ENCODE results near the gene PTPN11.
"Not testable (repeated sequence)": the region's sequence is repeated elsewhere in the genome, so short reads cannot be mapped to it uniquely, and the experiment has no call there.

Gene PTPN11

DNA sequence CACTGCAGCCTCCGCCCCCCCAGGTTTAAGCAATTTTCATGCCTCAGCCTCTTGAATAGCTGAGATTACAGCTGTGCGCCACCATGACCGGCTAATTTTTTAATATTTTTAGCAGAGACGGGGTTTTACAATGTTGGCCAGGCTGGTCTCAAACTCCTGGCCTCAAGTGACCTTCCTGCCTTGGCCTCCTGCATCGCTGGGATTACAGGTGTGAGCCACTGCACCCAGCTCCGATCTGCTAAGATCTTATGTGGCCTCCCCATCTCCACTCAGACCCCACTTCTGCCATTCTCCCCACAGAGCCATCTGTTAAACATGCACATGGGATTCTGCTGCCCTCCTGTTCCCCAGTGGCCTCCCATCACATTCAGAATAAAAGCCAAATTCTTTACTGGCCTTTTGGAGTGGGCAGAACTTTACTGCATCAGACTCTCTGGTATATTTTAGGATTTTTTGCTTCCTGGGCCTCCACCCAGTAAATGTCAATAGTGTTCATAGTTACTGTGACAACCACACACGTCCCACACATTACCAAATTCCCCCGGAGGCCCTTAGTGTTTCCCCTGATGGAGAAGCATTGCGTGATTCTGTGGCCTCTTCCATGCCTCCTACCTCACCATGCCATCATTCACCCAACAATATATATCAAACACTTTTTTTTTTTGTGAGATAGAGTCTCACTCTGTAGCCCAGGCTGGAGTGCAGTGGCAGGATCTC, 96.3 kb downstream of the PTPN11 start:
- DNase-seq (ENCODE audit: low read depth in 2 of 2): no peak

DNA sequence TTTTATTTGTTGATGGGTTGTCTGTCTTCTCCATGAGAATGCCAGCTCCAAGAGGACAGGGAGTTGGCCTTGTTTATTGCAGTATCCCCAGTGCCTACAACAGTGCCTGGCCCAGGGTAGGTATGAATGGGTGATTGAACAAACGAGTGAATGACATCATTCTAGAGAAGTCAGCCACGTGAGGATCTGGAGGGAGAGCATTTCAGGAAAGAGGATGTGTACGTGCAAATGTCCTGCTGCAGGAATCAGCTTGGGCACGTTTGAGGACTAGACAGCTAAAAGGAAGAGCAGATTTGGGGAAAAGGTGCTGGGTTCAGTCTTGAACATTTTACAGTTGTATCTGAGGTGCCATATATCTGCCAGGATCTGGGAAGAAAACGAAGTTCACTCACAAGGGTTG, 97.1 kb downstream of the PTPN11 start:
- DNase-seq (ENCODE audit: low read depth in 2 of 2): no peak

DNA sequence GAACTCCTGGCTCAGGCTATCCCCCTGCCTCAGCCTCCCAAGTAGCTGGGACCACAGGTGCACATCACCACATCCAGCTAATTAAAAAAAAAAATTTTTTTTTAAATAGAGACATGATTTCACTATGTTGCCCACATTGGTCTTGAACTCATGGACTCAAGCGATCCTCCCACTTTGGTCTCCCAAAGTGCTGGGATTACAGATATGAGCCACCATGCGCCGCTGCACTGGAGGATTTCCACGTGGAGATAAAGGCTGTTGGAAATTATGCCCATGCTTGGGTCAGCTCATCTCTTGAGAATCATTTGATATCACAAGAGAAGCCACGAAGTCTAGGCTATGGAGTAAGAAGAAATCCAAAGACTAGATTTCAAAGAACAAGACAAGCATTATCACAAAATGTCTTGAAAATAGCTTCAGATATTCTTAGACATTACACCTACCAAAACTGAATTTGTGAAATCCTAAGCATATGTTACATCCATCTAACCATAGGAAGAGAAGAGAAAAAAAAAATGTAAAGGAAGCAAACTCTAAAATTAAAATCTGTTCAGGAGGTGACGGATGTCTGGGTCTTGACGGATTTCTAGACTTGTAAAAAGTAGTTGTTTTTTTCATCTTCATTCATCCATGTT, 99.1 kb downstream of the PTPN11 start:
- no peak for DNase-seq (ENCODE audit: low read depth in 2 of 2)

DNA sequence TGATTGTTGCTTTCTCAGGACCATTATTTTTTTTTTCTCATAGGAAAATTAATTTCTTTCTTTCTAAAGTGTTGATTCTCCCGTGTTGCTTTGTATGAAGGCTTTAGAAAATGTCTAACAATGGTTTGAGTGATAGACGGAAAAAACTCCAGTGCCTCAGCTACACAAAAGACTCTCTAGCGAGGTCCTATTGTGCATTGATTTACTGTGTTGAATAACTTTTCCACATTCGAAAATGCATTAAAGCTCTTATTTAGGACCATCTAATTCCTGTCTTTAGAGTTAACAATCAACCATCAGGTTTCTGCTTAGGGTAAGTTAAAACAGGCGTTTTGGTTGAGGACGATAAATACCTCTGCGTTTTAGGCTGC, 99.6 kb downstream of the PTPN11 start:
- no peak for DNase-seq (ENCODE audit: low read depth in 2 of 2)

DNA sequence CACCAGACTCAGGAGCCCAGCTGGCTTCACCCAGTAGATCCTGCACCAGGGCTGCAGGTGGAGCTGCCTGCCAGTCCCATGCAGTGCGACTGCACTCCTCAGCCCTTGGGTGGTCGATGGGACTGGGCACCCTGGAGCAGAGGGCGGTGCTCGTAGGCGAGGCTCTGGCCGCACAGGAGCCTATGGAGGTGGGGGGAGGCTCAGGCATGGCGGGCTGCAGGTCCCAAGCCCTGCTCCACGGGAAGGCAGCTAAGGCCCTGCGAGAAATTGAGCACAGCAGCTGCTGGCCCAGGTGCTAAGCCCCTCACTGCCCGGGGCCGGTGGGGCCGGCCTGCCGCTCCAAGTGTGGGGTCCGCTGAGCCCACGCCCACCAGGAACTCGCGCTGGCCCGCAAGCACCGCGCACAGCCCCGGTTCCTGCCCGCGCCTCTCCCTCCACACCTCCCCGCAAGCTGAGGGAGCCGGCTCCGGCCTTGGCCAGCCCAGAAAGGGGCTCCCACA, 101.1 kb downstream of the PTPN11 start:
- DNase-seq (ENCODE audit: low read depth in 2 of 2): not testable (repeated sequence)

DNA sequence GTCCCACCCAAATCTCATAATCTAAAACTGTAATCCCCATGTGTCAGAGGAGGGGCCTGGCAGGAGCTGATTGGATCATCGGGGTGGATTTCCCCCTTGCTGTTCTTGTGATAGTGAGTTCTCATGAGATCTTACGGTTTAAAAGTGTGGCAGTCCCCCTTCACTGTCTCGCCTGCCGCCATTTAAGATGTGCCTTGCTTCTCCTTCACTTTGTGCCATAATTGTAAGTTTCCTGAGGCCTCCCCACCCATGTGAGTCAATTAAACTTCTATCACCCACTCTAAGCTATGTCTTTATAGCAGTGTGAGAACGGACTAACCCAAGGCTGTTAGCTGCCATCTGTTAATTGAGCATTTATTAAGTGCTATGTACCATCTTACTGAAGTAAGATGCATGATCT, 105.1 kb downstream of the PTPN11 start:
- DNase-seq (ENCODE audit: low read depth in 2 of 2): no peak

DNA sequence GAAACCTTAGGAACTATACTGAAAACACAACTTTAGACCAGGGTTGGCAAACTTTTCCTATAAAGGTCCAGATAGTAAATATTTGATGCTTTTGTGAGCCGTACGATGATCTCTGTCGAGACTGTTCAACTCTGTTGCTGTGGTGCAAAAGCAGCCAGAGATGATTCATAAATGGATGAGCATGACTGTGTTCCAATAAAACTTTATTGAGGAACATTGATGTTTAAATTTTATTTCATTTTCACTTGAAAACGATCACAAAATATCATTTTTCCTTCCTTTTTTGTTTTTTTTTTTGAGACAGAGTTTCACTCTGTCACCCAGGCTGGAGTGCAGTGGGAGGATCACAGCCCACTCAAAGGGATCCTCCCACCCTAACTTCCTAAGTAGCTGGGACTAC, 105.5 kb downstream of the PTPN11 start:
- DNase-seq (ENCODE audit: low read depth in 2 of 2): no peak

DNA sequence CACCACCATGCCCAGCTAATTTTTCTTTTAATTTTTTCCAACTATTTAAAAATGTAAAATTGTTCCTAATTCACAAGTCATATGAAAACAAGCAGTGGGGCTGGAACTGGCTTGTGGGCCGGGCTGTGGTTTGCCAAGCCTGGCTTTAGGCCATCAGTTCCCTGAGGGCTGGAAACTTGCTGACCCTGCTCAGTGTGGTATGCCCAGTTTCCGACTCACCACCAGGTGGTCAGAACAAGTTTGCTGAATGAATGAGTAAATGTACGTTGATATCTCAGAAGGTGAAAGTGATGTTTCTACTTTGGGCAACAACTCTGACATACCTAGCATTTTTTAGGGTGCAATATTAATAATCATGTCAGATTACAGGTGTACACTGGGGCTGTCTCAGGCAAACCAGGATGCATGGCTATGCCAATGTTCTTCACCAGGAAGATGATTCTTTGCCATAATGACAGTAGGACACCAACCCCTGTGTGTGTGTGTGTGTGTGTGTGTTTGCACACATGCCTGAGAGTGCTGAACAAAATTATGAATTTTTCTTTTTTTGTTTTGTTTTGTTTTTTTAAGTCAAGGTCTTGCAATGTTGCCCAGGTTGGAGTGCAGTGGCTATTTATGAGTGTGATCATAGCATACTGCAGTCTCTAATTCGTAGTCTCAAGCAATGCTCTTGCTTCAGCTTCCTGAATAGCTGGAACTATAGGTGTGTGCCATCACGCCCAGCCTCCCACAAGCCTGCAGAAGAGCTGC, 106.1 kb downstream of the PTPN11 start:
- no peak for DNase-seq (ENCODE audit: low read depth in 2 of 2)

DNA sequence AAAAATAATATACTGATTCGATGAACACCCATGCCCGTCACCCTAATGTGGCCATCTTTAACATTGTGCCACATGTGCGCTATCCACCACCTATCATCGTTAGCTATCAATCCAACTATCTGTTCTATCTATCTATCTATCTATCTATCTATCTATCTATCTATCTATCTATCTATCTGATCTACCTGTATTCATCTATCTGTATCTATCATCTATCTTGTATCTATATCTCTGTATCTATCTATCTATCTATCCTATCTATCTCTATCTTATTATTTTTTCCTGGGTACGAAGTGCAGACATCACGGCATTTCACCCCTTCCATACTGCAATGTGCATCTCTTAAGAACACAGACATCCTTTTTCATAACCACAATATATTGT, 106.7 kb downstream of the PTPN11 start:
- no peak for DNase-seq (ENCODE audit: low read depth in 2 of 2)

DNA sequence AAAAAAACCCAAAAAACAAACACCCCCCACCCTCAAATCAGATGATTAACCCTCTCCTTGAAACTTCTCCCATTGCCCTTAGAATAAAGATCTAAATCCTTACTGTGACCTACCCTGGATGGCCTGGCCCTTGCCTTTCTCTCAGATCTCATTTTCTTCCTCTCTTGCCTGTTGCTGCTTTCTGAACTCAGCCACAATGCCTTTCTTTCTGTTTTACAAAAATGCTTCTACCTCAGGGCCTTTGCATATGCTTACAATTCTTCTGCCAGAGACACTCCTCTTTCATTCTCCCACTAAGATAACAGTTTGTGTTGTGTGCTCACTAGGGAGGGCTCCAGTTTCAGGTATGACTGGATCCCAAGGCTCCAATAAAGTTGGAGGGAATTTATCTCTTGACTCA, 108.3 kb downstream of the PTPN11 start:
- no peak for DNase-seq (ENCODE audit: low read depth in 2 of 2)

DNA sequence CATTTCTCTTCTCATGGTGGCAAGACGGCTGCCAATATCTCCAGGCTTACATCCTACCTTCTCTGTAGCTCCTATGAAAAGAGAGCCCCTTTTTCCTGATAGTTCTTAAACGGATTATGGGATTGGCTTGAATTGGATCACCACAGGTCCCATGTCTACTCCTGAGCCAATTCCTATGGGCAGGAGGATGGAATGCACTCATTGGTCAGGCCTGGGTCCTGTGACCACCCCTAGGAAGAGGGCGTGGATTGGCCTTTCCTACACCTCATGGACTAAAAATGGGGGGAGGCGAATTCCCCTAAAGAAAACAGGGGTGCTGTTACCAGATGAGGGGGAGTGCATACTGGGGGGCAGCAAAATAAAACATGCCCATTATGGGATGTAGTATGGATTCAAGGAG, 108.8 kb downstream of the PTPN11 start:
- no peak for DNase-seq (ENCODE audit: low read depth in 2 of 2)

DNA sequence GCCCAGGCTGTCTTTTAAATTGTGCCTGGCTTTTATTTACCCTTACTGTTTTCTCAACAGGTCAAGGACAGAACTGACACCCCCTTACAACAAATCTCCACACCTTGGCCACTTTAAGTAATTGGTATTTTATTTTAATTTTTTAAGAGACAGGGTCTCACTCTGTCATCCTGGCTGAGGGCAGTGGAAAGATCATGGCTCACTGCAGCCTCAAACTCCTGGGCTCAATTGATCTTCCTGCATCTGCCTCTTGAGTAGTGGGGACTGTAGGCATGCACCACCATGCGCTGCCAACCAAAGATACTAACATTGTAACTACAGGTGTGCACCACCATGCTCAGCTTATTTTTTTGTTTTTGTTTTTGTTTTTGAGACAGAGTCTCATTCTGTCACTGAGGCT, 109.8 kb downstream of the PTPN11 start:
- DNase-seq (ENCODE audit: low read depth in 2 of 2): no peak

DNA sequence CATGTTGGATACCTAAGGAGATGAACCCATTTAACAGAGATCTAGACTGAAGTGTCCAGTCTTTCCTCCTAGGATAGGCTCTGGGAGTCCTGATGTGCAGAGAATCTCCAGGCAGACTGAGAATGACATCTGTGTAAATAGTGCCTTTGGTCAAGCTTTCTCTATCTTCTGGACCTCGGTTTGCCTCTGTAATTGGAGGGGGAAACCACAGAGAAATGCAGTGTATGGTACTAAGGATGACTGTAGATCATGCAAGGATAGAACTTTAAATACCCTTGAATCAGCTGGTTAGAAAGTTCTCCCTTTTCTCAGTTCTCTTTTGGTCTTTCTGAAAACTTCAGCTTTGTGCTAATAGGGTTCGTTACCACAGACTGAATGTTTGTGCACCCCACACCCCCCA, 112.2 kb downstream of the PTPN11 start:
- no peak for DNase-seq (ENCODE audit: low read depth in 2 of 2)

DNA sequence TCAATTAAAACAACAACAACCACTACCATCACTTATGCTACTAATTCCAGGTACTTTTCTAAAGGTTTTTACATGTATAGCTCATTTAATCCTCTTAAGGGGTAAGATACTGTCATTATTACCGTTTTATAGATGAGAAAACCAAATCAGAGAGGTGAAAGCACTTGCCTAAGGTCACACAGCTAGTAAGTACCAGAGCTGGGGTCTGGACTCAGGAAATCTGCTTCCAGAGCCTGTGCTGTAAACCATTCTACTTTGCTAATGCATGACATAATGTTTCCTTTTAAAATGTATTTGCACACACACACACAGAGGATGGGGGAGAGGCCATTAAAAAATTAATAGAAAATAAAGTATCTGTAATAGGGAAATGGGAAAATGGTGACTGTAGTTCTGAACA, 113.4 kb downstream of the PTPN11 start:
- no peak for DNase-seq (ENCODE audit: low read depth in 2 of 2)

DNA sequence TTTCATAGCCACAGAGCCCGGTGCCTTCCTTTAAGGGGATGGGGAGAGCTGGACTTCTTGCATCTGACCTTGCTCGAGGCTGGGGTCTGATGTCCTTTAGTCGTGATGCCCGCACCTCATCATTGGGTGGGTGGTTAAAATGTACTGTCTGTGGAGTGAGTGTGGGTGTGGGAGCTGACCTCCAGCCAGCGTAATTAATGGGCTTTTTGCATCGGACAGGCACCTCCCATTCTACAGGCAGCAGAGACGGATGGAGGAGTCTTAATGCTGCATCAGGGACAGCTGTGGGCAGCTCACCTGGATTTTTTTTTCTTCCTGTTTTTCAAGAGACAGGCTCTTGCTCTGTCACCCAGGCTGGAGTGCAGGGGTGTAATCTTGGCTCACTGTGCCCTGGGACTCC, 114.8 kb downstream of the PTPN11 start:
- no peak for DNase-seq (ENCODE audit: low read depth in 2 of 2)

DNA sequence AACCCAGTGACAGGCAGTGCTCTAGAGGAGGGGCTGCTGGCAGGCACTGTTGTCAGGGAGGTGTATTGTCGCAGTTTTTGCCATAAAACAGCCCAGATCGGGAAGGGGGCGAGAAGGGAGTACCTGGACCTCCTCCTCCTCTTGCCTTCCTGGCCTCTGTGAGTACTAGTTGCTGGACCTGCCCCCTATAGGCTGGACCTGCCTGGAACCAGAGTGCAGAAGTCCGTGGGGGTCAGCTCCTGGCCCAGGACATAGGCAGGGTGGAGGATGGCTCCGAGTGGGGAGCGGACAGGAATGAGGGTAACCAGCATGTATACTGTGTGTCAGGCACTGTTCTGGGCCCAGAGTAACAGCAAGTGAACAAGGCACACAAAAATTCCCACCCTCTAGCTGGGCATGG, 116.3 kb downstream of the PTPN11 start:
- no peak for DNase-seq (ENCODE audit: low read depth in 2 of 2)

DNA sequence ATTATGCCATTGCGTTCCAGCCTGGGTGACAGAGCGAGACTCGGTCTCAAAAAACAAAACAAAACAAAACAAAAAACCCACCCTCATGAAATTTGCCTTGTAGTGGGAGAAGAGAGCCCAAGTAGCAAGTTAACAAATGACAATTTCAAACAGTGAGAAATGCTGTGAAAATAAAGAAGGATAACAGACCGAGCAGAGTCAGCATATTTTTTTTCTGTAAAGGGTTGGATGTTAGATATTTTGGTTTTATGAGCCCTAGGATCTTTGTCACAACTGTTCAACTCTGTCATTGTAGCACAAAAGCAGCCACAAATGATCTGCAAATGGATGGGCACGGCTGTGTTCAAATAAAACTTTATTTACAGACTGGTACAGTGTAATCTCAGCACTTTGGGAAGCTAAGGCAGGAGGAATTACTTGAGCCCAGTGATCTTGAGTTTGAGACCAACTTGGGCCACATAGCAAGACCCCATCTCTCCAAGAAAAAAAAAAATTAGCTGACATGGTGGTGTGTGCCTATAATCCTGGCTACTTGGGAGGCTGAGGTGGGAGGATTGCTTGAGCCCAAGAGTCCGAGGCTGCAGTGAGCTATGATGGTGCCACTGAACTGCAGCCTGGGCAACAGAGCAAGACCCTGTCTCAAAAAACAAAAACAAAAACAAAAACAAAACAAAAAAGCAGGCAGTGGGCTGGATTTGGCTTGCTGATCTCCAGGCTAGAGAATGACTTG, 117.1 kb downstream of the PTPN11 start:
- no peak for DNase-seq (ENCODE audit: low read depth in 2 of 2)

DNA sequence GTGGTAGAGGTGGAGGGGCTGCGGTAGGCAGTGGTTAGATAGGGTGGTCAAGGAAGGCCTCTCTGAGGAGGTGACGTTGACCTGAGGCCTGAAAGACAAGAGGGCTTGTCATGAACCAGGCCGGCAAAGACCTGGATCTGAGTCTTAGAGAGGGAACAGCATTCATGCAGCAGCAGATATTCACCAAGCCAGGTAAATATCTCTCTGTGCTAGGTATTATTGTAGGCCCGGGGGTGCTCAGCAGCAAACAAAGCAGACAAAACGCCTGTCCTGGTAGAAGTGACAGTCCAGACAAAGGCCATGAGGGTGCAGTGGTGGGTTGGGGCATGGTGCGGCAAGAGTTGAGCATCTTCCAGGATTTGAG, 117.6 kb downstream of the PTPN11 start:
- no peak for DNase-seq (ENCODE audit: low read depth in 2 of 2)

DNA sequence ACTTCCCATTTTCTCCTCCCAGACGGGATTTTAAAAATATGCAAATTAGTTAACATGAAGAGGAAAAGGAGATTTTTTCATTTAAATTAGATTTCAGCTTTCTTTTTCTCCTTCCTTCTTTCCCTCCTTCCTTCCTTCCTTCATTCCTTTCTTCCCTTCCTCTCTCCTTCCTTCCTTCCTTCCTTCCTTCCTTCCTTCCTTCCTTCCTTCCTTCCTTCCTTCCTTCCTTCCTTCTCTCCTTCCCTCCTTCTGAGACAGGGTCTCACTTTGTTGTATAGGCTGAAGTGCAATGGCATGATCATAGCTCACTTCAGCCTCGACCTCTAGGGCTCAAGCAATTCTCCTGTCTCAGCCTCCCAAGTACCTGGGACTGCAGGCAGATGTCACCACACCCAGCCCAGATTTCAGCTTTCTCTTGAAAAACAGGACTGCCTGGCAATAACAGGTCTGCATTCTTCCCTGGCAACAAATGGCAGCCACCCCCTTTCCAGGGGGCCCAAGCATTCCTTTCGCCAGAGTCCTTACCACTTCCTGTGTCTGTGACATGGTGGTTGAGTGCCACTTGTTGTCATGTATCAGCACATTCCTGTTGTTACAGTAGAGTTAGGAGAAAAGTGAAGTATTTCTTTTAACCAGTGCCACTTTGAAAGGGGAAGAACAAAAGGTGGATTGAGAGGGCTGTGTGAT, 119.1 kb downstream of the PTPN11 start:
- DNase-seq (ENCODE audit: low read depth in 2 of 2): no peak

DNA sequence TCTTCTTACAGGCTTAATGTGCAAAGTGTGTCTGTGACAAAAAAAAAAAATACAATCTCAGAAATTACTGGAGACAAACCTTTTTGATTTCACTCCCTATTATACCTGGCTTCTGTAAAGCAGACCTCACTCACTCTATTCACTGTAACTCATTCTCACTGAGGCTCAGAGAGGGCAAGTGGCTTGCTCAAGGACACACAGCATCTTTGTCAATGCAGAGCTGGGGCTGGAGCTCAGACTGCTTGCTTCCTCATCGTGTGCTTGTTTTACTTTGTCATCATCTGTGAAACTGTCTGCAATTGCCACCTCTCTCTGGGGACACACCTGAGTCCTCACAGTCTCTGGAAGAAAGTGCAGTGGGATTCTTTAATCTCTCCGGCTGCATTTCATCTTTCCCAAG, 120.0 kb downstream of the PTPN11 start:
- DNase-seq (ENCODE audit: low read depth in 2 of 2): no peak

DNA sequence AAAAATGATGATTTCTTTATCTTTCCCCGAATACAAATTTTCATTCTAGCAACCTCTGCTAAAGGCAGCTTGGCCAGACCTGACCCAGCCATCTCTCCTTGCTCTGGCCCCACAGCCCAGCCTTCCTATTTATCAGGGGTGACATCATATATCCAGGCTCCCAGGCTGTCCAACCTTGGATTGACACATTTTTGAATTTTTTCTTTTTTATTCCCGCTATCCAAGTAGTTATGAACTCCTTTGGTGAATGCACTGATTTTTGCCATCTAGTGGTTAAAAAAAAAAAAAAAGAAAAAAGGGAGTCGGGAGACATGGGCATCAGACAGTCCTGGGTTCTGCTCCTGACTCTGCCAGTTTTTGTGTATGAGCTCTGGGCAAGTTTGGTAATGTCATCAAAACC, 120.5 kb downstream of the PTPN11 start:
- no peak for DNase-seq (ENCODE audit: low read depth in 2 of 2)

DNA sequence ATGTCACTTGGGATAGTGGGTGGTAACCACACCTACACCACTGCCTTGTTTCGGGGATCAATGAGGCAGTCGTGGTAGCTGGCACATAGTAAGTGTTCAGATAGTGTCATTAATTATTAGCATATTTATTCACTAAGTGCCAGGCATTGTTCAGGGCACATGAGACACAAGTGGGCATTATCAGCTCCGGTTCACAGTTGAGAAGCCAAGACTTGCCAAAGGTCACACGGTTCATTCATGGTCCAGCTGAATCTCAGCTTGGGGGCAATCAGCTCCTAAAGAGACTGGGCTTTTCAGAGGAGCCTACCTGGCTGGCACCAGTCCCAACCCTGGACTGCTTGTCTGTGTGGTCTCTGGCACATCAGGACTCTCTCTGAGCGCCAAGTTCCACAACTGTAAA, 121.3 kb downstream of the PTPN11 start:
- DNase-seq (ENCODE audit: low read depth in 2 of 2): no peak
